GM12878 (cell line): ENCODE measurements around the gene TIMM22.

Source experiments
- CREB1 ChIP-seq: IDR thresholded peaks from 2 replicates; pipeline ENCODE4 v1.6.1; 2012; ENCODE audit warnings: low read depth, mild to moderate bottlenecking, inconsistent platforms
- HDAC2 ChIP-seq: fragments of 200-600 bp; sonication (generic); IDR thresholded peaks from 2 replicates; pipeline ENCODE4 v1.6.1; 2017
- KAT2A ChIP-seq: conservative IDR thresholded peaks from 2 replicates; pipeline ENCODE4 v1.6.1; 2011; ENCODE audit warnings: low read depth, low read length; ENCODE audit not compliant: control insufficient read depth
- PAX5 ChIP-seq: IDR thresholded peaks from 2 replicates; pipeline ENCODE4 v1.6.1; 2011; ENCODE audit warnings: low read depth, low read length, borderline replicate concordance
- POLR2A ChIP-seq: IDR thresholded peaks from 2 replicates; pipeline ENCODE4 v1.6.1; 2011; ENCODE audit warnings: low read depth, mild to moderate bottlenecking, low read length
- TF ChIP-seq, protein P1 (sequence below): IDR thresholded peaks from 2 replicates; pipeline ENCODE4 v1.6.1; 2012; ENCODE audit warnings: mild to moderate bottlenecking, low read depth, low read length
- TF ChIP-seq, protein P2 (sequence below), 3 experiments: IDR thresholded peaks in 2 of 3; conservative IDR thresholded peaks in 1 of 3; 2 replicates each; pipeline ENCODE4 v1.5.1; 2011; ENCODE audit warnings: low read depth in 3 of 3, low read length in 3 of 3, mild to moderate bottlenecking in 3 of 3, control low read depth in 2 of 3, moderate library complexity in 2 of 3, inconsistent platforms in 1 of 3, mixed read lengths in 1 of 3; ENCODE audit not compliant: control insufficient read depth in 2 of 3, insufficient read depth in 1 of 3; ENCODE audit errors: extremely low read depth in 1 of 3

DNA sequence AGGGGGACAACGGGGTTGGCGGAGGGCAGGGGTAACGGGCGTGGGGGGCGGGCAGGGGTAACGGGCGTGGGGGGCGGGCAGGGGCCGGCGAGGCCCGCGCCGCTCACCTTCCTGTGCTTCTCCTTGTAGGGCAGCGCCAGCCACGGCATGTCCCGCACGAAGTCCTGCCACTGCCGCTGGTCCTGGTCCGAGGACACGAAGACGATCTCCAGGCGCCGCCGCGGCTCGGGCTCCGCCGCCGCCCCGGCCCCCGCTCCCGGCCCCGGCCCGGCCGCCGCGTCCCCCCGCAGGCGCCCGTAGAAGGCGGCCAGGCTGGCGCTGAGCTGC is 17.8 kb upstream of the TIMM22 start:
- TF ChIP-seq, protein P1, sequence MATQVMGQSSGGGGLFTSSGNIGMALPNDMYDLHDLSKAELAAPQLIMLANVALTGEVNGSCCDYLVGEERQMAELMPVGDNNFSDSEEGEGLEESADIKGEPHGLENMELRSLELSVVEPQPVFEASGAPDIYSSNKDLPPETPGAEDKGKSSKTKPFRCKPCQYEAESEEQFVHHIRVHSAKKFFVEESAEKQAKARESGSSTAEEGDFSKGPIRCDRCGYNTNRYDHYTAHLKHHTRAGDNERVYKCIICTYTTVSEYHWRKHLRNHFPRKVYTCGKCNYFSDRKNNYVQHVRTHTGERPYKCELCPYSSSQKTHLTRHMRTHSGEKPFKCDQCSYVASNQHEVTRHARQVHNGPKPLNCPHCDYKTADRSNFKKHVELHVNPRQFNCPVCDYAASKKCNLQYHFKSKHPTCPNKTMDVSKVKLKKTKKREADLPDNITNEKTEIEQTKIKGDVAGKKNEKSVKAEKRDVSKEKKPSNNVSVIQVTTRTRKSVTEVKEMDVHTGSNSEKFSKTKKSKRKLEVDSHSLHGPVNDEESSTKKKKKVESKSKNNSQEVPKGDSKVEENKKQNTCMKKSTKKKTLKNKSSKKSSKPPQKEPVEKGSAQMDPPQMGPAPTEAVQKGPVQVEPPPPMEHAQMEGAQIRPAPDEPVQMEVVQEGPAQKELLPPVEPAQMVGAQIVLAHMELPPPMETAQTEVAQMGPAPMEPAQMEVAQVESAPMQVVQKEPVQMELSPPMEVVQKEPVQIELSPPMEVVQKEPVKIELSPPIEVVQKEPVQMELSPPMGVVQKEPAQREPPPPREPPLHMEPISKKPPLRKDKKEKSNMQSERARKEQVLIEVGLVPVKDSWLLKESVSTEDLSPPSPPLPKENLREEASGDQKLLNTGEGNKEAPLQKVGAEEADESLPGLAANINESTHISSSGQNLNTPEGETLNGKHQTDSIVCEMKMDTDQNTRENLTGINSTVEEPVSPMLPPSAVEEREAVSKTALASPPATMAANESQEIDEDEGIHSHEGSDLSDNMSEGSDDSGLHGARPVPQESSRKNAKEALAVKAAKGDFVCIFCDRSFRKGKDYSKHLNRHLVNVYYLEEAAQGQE = no peak
- TF ChIP-seq, protein P2, sequence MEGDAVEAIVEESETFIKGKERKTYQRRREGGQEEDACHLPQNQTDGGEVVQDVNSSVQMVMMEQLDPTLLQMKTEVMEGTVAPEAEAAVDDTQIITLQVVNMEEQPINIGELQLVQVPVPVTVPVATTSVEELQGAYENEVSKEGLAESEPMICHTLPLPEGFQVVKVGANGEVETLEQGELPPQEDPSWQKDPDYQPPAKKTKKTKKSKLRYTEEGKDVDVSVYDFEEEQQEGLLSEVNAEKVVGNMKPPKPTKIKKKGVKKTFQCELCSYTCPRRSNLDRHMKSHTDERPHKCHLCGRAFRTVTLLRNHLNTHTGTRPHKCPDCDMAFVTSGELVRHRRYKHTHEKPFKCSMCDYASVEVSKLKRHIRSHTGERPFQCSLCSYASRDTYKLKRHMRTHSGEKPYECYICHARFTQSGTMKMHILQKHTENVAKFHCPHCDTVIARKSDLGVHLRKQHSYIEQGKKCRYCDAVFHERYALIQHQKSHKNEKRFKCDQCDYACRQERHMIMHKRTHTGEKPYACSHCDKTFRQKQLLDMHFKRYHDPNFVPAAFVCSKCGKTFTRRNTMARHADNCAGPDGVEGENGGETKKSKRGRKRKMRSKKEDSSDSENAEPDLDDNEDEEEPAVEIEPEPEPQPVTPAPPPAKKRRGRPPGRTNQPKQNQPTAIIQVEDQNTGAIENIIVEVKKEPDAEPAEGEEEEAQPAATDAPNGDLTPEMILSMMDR (IDR thresholded peaks at IDR 0.05 in 2 of 3, conservative IDR thresholded peaks at IDR 0.05 in 1 of 3; ENCODE audit: control insufficient read depth in 2 of 3, extremely low read depth in 1 of 3, insufficient read depth in 1 of 3, low read depth in 3 of 3, low read length in 3 of 3) = no peak
- no peak for TF ChIP-seq KAT2A
- TF ChIP-seq HDAC2 = no peak
- no peak for TF ChIP-seq CREB1
- TF ChIP-seq PAX5 = no peak
- TF ChIP-seq POLR2A = no peak
